ELF-1 (cell line): ENCODE data around the gene MSN.
"Not testable (repeated sequence)": the region's sequence is repeated elsewhere in the genome, so short reads cannot be mapped to it uniquely, and the experiment has no call there.

Source experiments
- DNase-seq: peaks from one replicate; pipeline ENCODE4 v3.0.0-alpha.2; 2016; ENCODE audit warnings: low read depth, low spot score

The MSN gene

GRCh38 chrX:65718538-65718937 is 51.1 kb downstream of the MSN start:
- no peak for DNase-seq

GRCh38 chrX:65720381-65720964 is 53.0 kb downstream of the MSN start:
- no peak for DNase-seq

DNA sequence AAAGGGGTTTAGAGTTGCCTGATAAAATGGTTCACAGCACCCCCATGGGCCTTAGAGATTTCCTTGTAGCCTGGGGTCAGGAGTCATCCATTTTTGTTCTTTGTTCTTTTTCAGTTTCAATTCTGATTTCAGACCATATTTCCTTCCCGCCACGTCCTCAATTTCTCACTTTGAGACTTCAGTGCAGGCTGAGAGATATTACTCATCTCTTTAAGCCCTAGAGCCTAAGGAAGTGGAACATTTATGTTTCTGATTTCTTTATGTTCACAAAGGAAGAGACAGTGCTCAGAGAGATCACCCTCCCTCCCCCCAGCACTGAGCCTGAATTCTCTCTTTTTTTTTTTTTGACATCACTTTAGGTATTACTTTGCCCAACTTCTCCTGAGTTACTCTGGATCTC is 56.3 kb downstream of the MSN start:
- DNase-seq = no peak

DNA sequence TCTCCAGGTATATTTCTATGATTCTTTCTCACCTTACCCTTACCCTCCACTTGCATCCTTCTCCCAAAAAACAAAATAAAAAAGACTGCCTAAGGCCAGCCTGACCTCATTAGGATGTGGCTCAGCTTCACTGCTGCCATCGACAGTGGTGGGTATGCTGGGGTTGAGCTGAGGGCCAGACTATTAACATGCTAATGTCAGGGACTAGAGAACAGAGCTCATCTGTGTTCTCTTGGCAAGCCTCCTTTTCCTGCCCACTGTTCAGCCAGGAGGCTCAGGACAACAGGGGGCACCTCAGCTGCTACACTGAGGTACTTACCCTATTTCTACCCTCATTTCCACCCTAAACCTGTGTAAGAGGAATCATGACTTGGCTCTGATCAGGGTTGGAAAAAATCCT is 59.3 kb downstream of the MSN start:
- DNase-seq = peak; percentile 37

DNA sequence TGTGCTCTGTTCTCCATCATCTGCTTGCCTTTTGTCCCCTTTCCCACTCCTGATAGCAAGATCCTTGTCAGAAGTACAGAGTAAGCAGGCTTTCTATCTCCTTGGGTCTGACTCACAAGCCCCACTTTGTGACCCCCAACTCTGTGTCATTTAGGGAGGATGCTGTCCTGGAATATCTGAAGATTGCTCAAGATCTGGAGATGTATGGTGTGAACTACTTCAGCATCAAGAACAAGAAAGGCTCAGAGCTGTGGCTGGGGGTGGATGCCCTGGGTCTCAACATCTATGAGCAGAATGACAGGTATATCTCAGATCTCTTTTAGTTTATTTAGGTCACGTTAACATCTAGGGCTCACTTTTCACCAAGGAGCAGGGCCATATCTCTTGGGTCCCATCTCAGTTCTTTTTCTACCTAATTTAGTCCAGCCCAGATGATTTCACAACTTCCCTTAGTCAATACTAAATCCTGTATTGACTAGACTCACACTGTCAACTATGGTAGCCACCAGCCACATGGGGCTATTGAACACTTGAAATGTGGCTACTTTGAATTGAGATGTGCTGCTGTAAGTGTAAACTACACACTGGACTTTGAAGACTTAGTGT is 64.3 kb downstream of the MSN start:
- no peak for DNase-seq

- no peak for DNase-seq
Measured at GRCh38 chrX:65740909-65741308, 73.5 kb downstream of the MSN start.

DNA sequence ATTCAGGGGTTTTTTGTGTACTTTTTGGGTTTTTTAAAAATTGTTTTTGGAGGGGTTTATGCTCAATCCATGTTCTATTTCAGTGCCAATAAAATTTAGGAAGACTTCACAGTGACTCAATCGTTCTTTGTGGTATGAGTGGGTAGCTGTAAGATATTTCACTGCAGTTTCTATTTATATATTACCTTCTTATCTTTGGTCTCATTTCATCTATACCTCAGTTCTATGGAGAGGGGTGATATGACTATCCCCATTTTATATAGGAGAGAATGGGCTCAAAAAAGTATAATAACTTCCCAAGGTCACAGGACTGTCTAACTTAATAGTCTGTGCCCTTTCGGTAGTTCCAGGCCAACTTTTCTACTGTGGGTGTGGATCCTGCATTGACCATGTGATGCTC is 74.4 kb downstream of the MSN start:
- DNase-seq = no peak

- DNase-seq = no peak
Measured at GRCh38 chrX:65744965-65745364, 77.5 kb downstream of the MSN start.

DNA sequence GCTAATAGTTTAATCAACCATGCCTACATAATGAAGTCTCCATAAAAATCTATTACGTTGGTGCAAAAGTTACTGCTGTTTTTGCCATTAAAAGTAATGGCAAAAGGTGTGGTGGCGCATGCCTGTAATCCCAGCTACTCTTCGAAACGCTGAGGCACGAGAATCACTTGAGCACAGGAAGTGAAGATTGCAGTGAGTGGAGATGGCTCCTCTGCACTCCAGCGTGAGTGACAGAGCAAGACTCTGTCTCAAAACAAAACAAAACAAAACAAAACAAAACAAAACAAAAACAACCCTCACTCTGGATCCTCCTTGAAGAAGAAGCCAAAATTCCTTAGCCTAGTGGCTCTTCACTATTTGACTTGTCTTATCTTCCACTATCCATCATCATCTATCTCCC is 78.0 kb downstream of the MSN start:
- DNase-seq = no peak

DNA sequence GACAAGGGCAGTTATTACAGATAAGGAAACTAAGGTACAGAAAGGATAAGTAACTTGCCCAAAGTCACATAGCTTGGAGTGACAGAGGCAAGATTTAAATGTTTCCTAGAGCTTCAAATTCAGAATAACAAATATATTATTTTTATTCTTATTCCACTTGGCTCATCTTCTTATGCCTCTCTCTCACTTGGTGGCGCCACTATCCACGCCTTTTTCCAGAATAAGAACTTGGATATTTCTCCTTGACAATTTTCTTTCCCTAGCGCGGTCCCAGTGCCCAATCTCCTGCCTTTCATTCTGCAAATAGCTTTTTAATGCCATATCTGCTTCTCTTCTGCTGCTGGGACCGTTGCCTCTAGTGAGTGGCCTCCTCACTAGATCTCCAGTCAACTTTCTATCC is 78.5 kb downstream of the MSN start:
- no peak for DNase-seq

- no peak for DNase-seq
Measured at GRCh38 chrX:65750674-65751469, 83.4 kb downstream of the MSN start.

- no peak for DNase-seq
Measured at GRCh38 chrX:65751519-65751918, 84.1 kb downstream of the MSN start.

- no peak for DNase-seq
Measured at GRCh38 chrX:65752294-65752693, 84.8 kb downstream of the MSN start.

DNA sequence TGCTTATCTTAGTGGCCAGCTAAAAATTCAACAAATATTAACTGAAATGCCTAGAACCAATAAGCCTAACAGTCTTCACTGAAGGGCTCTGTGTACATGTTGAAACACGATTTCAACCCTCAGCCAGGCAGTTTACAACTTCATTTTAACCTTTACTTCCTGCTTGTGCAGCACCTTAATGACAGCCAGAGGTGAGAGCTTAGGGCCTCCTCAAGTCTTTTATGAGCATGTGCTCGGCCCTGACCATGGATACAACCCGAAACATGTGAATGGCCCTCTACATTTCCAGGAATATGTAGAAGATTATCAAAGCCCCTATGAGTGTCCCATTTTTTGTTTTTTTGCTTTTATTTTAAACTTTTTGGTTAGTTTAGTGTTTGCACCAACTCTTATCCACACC is 88.3 kb downstream of the MSN start:
- no peak for DNase-seq

DNA sequence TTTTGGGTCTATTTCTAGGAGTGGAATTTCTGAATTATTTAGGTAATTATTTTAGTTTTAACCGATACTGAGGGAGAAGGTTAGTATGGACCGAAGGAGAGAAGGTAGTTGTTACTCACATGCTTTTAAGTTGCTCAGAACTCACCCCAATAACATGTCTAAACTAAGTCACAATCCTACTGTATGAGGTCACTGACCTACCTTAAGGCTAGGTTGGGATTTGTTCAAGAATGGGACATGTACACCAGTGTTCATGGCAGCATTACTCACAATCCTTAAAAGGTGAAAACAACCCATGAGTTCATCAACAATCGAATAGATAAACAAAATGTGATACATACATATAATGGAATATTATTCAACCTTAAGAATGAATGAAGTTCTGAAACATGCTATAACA is 90.5 kb downstream of the MSN start:
- no peak for DNase-seq

GRCh38 chrX:65758505-65758904 is 91.1 kb downstream of the MSN start:
- DNase-seq = no peak

DNA sequence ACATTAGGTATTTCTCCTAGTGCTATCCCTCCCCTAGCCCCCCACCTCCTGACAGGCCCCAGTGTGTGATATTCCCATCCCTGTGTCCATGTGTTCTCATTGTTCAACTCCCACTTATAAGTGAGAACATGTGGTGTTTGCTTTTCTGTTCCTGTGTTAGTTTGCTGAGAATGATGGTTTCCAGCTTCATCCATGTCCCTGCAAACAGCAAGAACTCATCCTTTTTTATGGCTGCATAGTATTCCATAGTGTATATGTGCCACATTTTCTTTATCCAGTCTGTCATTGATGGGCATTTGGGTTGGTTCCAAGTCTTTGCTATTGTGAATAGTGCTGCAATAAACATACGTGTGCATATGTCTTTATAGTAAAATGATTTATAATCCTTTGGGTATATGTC is 92.1 kb downstream of the MSN start:
- DNase-seq = not testable (repeated sequence)

DNA sequence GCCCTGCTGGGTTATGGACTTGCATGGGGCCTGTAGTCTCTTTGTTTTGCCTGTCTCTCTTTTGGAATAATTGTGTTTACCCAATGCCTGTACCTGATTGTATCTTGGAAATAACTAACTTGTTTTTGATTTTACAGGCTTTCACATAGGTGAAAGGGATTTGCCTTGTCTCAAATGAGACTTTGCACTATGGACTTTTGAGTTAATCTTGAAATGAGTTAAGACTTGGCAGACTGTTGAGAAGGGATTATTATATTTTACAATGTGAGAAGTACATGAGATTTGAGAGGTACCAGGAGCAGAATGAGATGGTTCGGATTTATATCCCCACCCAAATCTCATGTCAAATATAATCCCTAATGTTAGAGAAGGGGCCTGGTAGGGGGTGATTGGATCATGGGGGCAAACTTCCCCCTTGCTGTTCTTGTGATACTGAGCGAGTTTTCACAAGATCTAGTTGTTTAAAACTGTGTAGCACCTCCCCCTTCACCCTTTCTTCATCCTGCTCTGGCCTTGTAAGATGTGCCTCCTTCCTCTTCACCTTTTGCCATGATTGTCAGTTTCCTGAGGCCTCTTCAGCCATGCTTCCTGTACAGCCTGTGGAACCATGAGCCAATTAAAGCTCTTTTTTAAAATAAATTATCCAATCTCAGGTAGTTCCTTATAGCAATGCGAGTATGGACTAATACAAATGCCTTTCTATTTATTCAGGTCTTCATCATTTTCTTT is 102.3 kb downstream of the MSN start:
- no peak for DNase-seq

DNA sequence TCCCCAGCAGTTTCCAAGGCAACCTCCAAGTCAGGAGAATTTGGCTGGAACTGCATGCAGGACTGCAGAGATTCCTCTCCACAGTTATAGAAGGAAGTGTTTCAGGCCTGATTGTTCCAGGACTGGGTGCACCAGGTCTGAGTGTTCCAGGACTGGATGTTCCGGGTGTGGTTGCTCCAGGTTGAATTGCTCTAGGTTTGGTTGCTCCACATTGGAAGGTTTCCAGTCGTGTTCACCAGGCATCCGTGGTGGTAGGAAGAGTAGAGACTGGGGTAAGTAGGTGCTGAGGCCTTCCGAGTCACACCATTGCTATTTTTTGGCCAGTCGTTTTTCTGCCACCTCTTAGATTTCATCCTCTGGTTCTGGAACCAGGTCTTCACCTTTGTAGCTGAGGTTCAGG is 105.4 kb downstream of the MSN start:
- no peak for DNase-seq

- DNase-seq = no peak
Measured at GRCh38 chrX:65781845-65782244, 114.4 kb downstream of the MSN start.

- DNase-seq = no peak
Measured at GRCh38 chrX:65783746-65784145, 116.3 kb downstream of the MSN start.
